Gastrocnemius medialis (tissue), 4 donors: ENCODE data around the gene AIG1.

ENCODE experiments used
- CTCF ChIP-seq, 5 experiments: fragments of 450-650 bp in 3 of 5; fragments of 200-600 bp in 2 of 5; sonication (generic) in 2 of 5; IDR thresholded peaks in 4 of 5; conservative IDR thresholded peaks in 1 of 5; 1 replicate in 4 of 5; 2 replicates in 1 of 5; pipeline ENCODE4 v1.5.1; 2016 to 2019; ENCODE audit warnings: antibody characterized with exemption in 5 of 5, mild to moderate bottlenecking in 3 of 5, moderate library complexity in 3 of 5
- POLR2A ChIP-seq, 2 donors: fragments of 450-650 bp; IDR thresholded peaks; one replicate each; pipeline ENCODE4 v1.6.1; 2017; ENCODE audit warnings: antibody characterized with exemption in 2 of 2, mild to moderate bottlenecking in 2 of 2, moderate library complexity in 2 of 2

GRCh38 chr6:143040018-143040417 lies 20.7 kb upstream of the AIG1 start:
- TF ChIP-seq CTCF (IDR thresholded peaks at IDR 0.05 in 4 of 5, conservative IDR thresholded peaks at IDR 0.05 in 1 of 5) = no peak
- TF ChIP-seq POLR2A (IDR thresholded peaks at IDR 0.05) = no peak
